RWPE2 (cell line): Measurements from ENCODE around the gene POM121L2.
A peak's percentile ranks its signal among the peaks of the same experiment; 100 is the strongest.
"Not testable (repeated sequence)": the region's sequence is repeated elsewhere in the genome, so short reads cannot be mapped to it uniquely, and the experiment has no call there.

Experiments used
- ATAC-seq: fragments of 200-7000 bp; cut with Tn5 transposase; 3 replicates; pipeline ENCODE4 v1.9.1; 2021; ENCODE audit warnings: low read depth
- DNase-seq: peaks from one replicate; pipeline ENCODE4 v3.0.0-alpha.2; 2020; ENCODE audit warnings: low spot score
- H3K27ac ChIP-seq: fragments of 450-650 bp; 2 replicates; pipeline ENCODE4 v1.5.1; 2017; ENCODE audit warnings: mild to moderate bottlenecking; ENCODE audit not compliant: poor library complexity, severe bottlenecking
- H3K27me3 ChIP-seq: fragments of 250-450 bp; sonication (Bioruptor Pico); 2 replicates; pipeline ENCODE4 v1.5.1; 2021; ENCODE audit warnings: mild to moderate bottlenecking, moderate library complexity; ENCODE audit not compliant: insufficient read depth, poor library complexity, severe bottlenecking
- H3K36me3 ChIP-seq: fragments of 250-450 bp; sonication (Bioruptor Pico); 2 replicates; pipeline ENCODE4 v1.5.1; 2020; ENCODE audit warnings: low read depth, mild to moderate bottlenecking, moderate library complexity
- H3K4me1 ChIP-seq: fragments of 250-450 bp; sonication (Bioruptor Pico); 2 replicates; pipeline ENCODE4 v1.5.1; 2021; ENCODE audit warnings: mild to moderate bottlenecking, moderate library complexity; ENCODE audit not compliant: insufficient read depth, poor library complexity, severe bottlenecking
- H3K4me3 ChIP-seq: fragments of 250-450 bp; sonication (Bioruptor Pico); 2 replicates; pipeline ENCODE4 v1.5.1; 2021; ENCODE audit warnings: mild to moderate bottlenecking, moderate library complexity; ENCODE audit not compliant: severe bottlenecking
- H3K9me3 ChIP-seq: fragments of 250-450 bp; sonication (Bioruptor Pico); 2 replicates; pipeline ENCODE4 v1.5.1; 2021; ENCODE audit warnings: mild to moderate bottlenecking, moderate library complexity; ENCODE audit not compliant: severe bottlenecking
- CTCF ChIP-seq: fragments of 450-650 bp; IDR thresholded peaks from one replicate; pipeline ENCODE4 v1.5.1; 2017; ENCODE audit warnings: mild to moderate bottlenecking, moderate library complexity; ENCODE audit not compliant: poor library complexity, severe bottlenecking

POM121L2 gene

GRCh38 chr6:27275025-27275956 is 36.8 kb downstream of the POM121L2 start:
- Histone ChIP-seq H3K4me3 (peak overlapping the region; percentile 13), H3K36me3 (no peaks in the 10 kb centered on the region), H3K4me1 (no peaks in the 10 kb centered on the region), H3K27me3 (peaks cover 4% of the 10 kb centered on the region), H3K9me3 (no peaks in the 10 kb centered on the region), H3K27ac (no peak overlapping the region)
- no peak for ATAC-seq
- DNase-seq, result no peak
- no peak for TF ChIP-seq CTCF

GRCh38 chr6:27273783-27274182 is 38.3 kb downstream of the POM121L2 start:
- no peak for ATAC-seq
- DNase-seq, result no peak
- H3K27me3 ChIP-seq, result peaks cover 4% of the 10 kb centered on the region
- no peaks in the 10 kb centered on the region for H3K9me3 ChIP-seq
- no peak for TF ChIP-seq CTCF
- no peaks in the 10 kb centered on the region for H3K4me1 ChIP-seq
- H3K27ac ChIP-seq, result no peak overlapping the region
- H3K4me3 ChIP-seq, result no peak overlapping the region
- no peaks in the 10 kb centered on the region for H3K36me3 ChIP-seq

DNA sequence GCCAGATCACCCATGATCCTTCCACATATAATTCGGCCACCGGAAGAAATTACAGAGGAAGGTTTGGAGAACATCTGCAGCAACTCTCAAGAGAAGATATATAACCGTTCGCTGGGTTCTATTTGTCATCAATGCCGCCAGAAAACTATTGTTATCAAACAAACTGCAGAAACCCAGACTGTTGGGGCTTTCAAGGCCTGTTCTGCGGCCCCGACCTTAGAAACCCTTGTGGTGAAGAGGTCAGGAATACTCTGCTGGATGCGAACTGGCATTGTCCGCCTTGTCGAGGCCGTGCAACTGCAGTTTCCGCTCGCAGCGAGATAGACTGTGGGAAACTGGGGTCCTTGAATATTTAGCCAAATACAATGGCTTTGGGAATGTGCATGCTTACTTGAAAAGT is 43.3 kb downstream of the POM121L2 start:
- Histone ChIP-seq H3K4me1 (no peaks in the 10 kb centered on the region), H3K9me3 (no peaks in the 10 kb centered on the region), H3K36me3 (no peaks in the 10 kb centered on the region), H3K27ac (no peak overlapping the region), H3K4me3 (no peak overlapping the region), H3K27me3 (no peaks in the 10 kb centered on the region)
- DNase-seq, result no peak
- no peak for TF ChIP-seq CTCF
- ATAC-seq, result no peak

DNA sequence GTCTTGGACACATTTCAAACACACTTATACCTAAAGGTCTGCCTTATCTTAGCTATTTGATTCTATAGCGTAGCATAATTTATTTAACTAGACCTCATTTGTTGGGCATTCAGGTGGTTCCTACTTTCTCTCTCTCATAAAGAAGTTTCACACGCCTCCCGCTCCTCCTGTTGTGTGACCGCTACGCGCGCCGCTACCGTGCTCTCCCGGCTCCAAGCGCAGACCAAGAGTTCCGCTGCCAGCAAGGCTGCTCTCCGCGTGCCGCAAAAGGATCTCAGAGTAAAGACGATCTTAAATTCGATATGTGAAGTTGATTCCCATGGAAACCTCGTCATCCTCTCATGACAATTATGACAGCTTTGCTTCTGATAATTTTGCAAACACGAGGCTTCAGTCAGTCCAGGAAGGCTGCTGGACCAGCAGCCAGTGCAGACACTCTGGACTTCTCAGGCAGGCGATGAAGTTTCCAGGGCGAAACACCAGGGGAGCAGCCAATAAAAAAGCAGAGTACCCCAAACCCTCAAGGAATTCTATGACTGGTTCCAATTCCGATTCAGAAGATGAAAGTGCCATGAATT is 44.1 kb downstream of the POM121L2 start:
- DNase-seq, result no peak
- TF ChIP-seq CTCF, result no peak

GRCh38 chr6:27267003-27267402 is 45.1 kb downstream of the POM121L2 start:
- H3K27ac ChIP-seq, H3K9me3 ChIP-seq, H3K36me3 ChIP-seq, H3K4me1 ChIP-seq, H3K4me3 ChIP-seq, H3K27me3 ChIP-seq, ATAC-seq, DNase-seq: not testable (repeated sequence)

More for the DNA sequence above, 44.1 kb downstream of the POM121L2 start:
- Histone ChIP-seq H3K4me1 (no peaks in the 10 kb centered on the region), H3K27me3 (no peaks in the 10 kb centered on the region), H3K27ac (no peak overlapping the region), H3K36me3 (no peaks in the 10 kb centered on the region), H3K4me3 (peak overlapping the region; percentile 14), H3K9me3 (no peaks in the 10 kb centered on the region)
- peak; percentile 44; the same call in 1 of the 3 replicates for ATAC-seq
